NCI-H748 (cell line): ENCODE results near the gene PLA2G3.

Source experiments
- DNase-seq: peaks from one replicate; lab custom pipeline; 2025; ENCODE audit not compliant: unreplicated experiment; lab: John Stamatoyannopoulos, UW

PLA2G3 gene

DNA sequence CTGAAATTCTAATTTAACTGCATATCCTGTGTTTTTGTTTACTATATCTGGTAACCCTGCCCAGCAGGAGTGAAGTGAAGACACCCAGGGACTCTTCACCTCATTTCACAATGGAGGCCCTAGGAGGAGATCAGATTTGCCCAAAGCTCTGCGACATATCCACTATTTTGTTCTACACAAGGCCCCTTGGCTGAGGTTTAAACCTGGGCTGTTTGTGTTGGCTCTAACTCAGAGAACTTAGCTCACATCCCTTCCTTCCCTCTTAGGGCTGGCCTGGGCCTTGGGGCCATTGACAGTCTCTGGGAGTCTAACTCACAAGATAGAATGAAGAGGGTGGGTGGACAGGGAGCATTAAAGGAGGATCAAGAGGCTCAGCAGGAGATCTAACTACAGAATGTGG lies 8.2 kb upstream of the PLA2G3 start:
- DNase-seq, result no peak

DNA sequence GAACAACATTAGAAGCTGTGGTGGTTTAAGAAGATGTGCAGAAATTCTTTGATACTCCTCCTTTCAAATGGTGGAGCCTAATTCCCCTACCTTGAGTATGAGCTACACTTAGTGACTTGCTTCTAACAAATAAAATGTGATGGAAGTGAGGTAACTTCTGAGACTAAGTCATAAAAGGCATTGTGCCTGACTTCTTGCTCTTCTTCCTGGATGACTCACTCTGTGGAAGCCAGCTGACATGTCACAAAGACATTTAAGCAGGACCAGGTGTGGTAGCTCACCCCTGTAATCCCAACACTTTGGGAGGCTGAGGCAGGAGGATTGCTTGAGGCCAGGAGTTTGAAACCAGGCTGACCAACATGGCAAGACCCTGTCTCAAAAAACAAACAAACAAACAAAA lies 3.9 kb upstream of the PLA2G3 start:
- DNase-seq, result no peak

DNA sequence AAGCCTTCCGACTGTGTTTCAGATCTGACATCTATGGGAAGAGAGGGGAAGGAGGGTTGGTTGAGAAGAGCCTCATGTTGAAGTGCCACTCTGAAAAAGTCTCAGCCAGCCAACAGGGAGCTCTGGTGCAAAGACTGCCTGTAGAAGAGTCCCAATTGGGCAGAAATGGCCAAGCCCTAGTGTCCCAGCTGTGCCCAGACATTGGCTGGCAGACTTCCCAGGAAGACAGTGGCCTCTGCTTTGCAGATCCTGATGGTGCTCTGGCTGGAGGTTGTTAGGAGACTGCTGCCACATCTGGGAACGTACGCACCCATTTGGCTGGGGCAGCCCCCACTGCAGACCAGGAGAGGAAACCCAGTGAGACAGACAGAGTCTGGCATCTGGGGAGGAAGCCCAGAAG lies 3.2 kb upstream of the PLA2G3 start:
- DNase-seq, result no peak

DNA sequence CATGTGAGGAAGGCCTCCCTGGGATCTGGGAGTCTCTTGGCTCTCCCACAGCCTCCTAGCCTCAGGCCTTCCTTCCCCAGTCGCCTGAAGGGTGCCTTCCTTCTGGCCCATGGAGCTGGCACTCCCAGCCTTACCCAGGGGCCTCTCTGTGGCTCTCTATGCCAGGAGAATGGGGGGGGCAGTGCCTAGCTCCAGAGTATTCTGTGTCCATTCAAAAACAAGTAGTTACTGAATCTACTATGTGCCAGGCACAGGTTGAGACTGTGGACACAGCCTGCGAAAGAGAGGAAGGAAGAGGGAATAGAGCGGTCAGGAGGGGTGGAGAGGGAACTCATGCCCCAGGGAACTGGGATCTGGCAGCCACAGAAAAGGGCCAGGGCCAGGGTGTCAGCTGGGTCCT lies 2.7 kb upstream of the PLA2G3 start:
- DNase-seq, result no peak

DNA sequence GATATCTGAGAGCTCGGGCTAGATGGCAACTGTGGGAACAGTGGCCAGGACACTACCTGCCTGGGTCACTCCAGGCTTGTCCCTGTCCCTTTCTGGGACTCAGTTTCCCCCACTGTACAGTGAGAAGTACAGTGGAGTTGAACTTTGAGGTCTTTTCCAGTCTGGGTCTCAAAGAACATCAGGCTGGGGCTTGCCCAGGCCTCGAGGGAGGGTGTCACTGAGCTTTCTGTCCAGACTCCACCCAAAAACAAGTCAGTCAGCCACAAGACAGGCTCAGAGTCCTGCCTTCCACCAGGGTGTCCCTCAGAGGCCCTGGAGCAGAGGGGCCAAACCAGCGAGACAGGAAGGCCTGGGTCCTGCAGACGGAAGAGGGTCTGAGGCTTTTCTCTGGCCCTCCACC lies 2.0 kb upstream of the PLA2G3 start:
- DNase-seq, result no peak

DNA sequence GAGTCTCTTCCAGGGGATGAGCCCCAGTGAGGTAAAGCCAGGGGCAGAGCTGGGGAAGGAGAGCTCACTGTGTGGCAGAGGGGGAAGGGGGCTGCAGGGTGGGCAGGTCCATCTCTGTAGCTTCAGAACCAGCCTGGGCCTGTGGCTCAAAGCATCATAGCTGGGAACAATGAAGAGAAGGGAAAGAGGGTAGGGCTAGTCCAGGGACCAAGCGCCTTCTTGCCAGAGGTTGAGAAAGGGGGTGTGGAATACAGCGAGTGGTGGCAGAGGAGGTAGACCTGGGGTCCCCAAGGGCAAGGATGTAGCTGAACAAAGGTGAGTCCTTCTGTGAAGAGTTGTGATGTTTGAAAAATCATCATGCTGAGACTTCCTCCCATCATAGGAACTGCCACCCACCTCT lies 1.2 kb upstream of the PLA2G3 start:
- DNase-seq, result no peak

DNA sequence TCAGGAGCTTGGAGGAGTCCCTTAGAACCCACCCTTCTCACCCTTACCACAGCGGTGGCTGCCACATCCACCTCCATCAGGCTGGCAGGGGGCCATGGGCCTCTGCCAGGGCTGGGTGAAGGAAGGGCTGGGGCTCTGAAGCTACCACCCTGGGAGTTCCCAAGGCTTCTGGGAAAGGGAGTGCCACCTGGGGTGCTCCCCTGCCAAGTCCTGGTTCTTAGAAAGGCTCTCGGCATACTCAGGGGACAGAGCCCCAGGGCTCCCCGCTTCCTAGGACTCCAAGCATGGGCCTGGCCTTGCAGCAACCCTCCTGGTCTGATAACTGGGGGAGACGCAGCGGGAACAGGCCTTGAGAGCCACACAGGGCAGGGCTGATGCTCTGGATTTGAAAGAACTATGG lies 438 bp upstream of the PLA2G3 start:
- no peak for DNase-seq

DNA sequence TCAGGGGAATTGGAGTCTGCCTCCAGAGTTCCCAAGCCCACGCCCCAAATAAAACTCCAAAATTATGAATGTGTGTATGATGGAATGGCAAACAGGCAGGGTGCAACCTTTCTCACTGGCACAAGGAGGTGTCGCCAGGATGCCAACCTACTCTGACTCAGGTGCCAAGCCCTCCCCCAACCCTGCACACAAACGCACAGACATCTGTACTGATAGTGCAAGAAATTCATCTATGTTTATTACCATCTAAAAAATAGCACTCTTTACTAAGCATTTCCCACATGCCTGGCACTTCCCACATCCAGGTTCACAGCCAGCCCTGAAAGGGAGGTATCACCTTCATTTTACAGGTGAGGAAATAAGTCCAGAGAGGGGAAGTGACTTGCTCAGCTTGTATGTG lies 1.2 kb downstream of the PLA2G3 start:
- DNase-seq, result no peak

DNA sequence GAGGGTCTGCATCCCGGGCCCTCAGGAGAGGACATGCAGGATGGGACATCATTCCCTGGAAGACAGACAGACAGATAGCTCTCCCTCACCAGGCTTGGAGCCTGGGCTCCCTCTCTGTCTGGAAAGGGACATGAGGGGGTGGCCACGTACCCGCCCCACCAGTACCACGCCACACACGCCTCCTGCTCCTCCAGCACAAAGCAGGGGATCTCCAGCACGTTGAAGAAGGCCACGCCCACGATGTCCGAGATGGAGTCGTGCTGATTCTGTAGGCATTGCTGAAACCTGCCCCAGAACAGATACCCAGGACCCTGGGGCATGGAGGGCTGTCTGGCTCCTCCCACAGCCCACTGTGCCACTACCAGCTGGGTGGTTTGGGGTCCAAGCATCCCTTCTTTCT lies 2.2 kb downstream of the PLA2G3 start:
- DNase-seq, result no peak

DNA sequence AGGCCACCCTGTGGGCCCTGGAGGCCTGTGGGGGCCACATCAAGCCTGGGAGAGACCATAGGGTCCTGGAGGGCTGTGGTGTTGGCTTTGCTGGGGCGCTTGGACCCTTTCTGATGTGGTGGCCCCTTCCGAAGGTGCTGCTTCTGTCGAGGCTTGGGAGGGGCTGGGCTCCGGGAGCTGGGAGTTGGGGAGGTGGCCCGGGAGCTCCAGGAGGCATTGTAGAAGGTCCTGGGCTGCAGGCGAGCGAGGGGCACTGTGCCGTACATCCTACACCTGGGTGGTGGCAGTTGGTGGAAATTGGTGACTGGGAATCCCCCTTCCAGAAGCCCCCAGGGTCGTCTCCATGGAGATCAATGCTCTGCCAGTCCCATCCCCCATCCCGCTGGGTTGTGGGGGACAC lies 2.6 kb downstream of the PLA2G3 start:
- no peak for DNase-seq

DNA sequence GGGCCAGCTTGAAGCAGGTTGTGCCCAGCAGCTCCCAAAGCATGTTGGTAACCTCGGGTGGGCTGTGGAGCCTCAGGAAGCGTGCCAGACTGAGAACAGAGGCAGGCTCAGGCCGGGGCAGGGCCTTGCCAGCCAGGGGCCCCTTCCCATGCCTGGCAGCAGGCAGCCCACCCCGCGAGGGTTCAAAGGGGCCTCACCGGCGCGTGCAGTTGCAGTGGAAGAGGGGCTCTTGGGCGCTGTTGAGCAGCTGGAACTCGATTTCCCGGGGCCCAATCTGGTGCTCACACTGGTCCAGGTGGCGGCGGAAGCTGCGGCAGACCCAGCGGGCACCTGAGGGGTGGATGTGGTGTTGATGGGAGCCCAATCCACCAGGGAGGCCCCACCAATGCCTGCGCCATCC lies 3.6 kb downstream of the PLA2G3 start:
- DNase-seq, result no peak

DNA sequence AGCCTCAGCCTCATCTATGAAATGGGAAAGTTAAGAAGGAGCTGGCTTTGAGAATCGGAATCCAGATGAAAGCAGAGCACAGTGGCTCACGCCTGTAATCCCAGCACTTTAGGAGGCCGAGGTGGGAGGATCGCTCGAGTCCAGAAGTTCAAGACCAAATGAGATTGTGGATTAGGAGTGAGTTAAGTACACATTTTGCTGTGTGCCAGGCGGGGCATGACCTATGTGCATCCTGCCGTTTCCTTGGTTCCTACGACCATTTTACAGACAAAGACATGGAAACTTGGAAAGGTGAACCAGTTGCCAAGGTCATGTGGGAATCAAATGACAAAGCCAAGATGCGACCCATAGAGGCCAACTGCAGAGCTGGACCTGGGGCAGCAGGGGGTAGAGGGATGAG lies 4.2 kb downstream of the PLA2G3 start:
- no peak for DNase-seq

DNA sequence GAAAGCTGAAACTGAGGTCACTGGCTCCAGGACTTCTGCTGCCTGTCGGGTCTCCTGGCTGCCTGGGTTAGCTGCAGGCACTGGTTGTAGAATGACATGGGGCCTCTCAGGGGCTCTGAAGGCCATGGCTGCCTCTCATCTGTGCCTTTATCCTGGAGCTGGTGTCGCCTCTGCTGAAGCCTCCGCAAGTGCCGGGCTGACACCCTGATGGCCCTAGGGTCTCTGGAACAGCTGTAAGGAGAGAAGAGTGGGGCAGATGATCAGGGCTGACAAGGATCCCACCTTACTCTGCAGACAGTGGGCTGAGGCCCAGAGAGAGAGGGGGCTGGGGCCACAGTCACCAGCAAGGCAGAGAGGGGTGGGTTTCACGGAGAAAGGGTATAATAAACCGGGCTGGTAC lies 4.6 kb downstream of the PLA2G3 start:
- no peak for DNase-seq

DNA sequence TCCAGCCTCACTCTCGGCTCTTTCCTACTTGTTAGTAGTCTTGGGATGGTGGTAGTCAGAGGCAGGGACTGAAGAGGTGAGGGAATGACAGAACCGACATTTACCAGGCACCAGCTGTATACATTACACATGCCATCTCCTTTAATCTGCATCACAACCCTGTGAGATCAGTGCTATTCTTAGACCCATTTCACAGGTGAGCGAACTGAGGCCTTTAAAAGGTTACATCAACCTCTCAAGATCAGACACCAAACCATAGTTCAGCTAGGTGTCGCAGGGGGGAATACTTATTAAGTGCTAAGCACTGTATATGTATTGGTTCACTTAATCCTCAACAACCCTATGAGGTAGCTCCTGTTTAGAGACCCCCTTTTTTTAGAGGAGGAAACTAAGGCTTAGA lies 5.6 kb downstream of the PLA2G3 start:
- no peak for DNase-seq

DNA sequence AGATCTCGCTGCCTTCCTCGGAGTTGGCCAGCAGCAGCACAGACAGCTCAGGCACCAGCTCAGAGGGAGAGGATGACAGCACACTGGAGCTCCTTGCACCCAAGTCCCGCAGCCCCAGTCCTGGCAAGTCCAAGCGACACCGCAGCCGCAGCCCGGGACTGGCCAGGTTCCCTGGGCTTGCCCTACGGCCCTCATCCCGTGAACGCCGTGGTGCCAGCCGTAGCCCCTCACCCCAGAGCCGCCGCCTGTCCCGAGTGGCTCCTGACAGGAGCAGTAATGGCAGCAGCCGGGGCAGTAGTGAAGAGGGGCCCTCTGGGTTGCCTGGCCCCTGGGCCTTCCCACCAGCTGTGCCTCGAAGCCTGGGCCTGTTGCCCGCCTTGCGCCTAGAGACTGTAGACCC lies 6.4 kb downstream of the PLA2G3 start:
- DNase-seq, result no peak

DNA sequence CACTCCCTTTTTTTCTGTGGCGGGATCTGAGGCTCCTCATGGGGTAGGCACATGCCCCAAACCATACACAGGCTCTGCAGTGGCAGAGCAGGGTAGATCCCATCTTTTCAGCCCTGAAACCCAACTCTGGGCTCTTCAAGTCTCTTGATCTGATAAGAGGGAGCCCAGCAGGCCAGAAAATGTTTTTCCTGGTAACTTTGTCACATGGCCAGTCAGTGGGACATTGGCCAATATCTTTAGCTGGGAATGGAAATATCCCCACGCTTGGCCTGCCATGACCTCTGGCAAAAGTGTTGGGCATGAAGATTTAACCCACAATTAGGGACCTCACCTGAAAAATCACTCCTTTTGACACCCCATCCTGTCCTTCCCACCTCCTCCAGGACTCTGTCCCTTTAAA lies 9.4 kb downstream of the PLA2G3 start:
- no peak for DNase-seq

DNA sequence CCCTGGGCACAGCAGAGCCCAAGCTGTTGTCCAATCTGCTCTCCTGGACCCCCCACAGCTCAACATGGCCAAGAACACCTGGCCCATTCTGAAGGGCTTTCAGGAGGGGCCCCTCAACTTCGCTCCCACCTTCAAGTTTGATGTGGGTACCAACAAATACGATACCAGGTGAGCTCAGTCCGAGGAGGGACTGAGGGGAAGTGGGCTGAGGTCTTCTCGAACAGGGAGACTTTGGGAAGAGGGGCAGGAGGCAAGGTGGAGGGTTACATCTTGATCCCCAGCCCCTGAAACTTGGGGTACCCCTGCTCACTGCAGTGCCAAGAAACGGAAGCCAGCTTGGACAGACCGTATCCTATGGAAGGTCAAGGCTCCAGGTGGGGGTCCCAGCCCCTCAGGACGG lies 12.2 kb downstream of the PLA2G3 start:
- no peak for DNase-seq

DNA sequence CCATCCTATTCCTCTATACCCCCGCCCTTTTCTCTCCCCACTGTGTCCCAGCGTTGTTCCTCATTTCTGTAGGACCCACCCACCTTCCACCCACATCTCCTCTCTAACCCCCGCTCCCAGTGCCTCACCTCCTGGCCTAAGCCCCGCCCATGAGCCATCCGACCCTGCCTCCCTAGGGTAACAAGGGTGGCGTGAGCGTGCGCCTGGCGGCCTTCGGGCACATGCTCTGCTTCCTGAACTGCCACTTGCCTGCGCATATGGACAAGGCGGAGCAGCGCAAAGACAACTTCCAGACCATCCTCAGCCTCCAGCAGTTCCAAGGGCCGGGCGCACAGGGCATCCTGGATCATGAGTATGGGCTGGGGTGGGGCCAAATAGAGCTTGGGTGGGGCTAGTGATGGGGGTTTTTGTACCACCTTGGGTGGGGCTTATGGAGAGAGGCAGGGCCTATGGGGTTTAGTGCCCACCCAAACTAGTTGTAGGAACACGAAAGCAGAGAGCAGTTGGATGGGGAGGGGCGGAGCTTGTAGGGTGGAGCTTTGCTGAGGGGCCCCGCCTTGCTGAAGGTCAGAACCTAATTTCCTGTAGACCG lies 13.0 kb downstream of the PLA2G3 start:
- DNase-seq, result no peak

DNA sequence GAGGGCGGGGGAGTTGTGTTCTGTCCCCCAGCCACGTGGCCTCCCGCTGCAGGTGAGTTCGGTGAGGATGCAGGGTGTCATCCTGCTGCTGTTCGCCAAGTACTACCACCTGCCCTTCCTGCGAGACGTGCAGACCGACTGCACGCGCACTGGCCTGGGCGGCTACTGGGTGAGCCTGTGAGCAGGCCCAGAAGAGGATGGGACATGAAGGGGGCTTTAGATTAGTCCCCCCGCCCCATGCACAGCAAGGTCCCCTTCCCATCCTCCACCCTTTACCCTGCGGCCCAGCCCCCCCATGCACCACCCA lies 13.5 kb downstream of the PLA2G3 start:
- no peak for DNase-seq

DNA sequence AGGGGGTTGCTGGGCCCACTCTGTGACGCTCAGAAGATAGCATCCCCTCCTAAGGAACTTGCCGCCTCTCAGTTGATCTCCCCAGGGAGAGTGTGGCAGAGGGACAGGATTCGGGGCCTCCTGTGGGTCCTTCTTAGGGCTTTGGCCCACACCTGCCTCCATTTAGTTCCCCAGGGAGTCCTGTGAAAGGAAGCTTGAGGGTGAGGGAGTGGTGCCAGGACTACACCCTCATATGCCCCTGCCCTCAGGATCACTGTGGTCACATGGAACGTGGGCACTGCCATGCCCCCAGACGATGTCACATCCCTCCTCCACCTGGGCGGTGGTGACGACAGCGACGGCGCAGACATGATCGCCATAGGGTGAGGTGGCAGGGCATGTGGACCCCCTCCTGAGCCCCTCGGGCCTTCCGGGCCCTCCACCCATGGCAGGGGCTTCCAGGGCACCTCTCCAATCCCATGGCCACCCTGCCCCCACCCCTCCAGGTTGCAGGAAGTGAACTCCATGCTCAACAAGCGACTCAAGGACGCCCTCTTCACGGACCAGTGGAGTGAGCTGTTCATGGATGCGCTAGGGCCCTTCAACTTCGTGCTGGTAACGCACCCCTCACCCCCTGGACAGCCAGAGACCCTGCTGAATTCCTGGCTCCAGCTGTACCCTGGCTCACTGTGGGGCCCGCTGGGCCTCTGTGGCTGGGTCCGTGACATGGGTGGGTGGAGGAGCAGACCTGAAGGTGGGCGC lies 14.0 kb downstream of the PLA2G3 start:
- DNase-seq, result no peak

DNA sequence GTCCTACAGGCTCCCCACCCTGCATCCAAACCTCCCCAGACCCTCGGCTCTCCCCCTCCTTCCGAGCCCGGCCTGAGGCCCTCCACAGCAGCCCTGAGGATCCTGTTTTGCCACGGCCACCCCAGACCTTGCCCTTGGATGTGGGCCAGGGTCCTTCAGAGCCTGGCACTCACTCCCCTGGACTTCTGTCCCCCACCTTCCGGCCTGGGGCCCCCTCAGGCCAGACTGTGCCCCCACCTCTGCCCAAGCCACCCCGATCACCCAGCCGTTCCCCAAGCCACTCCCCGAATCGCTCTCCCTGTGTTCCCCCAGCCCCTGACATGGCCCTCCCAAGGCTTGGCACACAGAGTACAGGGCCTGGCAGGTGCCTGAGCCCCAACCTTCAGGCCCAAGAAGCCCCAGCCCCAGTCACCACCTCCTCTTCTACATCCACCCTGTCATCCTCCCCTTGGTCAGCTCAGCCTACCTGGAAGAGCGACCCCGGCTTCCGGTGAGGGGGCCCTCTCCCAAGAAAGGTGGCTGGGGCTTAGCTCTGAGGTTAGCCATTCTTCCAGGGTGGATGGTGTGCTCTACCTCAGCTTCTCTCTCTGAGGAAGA lies 14.7 kb downstream of the PLA2G3 start:
- DNase-seq, result no peak

DNA sequence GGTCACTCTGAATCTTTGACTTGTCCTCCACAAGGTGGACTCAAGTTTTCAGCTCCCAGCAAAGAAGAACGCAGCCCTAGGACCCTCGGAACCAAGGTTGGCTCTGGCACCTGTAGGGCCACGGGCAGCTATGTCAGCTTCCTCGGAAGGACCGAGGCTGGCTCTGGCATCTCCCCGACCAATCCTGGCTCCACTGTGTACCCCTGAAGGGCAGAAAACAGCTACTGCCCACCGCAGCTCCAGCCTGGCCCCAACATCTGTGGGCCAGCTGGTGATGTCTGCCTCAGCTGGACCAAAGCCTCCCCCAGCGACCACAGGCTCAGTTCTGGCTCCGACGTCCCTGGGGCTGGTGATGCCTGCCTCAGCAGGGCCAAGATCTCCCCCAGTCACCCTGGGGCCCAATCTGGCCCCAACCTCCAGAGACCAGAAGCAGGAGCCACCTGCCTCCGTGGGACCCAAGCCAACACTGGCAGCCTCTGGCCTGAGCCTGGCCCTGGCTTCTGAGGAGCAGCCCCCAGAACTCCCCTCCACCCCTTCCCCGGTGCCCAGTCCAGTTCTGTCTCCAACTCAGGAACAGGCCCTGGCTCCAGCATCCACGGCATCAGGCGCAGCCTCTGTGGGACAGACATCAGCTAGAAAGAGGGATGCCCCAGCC lies 15.4 kb downstream of the PLA2G3 start:
- DNase-seq, result no peak

DNA sequence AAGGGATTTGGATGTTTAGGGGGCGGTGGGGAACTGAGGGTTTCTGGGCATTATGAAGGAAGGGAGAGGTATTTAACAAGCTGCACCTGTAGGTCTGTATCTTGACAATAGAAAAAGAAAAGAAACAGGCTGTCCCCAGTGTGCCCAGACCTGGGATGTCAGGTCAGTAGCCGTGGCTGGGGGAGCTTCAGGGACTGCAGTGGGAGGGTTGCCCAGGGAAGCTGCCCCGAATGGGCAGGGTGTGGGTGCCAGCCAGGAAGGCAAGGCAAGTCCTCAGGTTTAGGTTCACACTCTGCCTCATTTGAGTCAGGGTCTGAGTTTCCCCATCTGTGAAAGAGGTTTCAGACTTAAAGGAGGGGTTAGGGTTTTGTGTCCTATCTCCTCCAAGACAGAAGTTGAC lies 16.0 kb downstream of the PLA2G3 start:
- no peak for DNase-seq
